B cell (primary cell): ENCODE results near the gene ARHGAP45. TPM values are rescaled to one million over a fixed set of nuclear protein-coding genes. Genes with fewer than 3 reads are reported as not detected.

Experiments
- ATAC-seq: fragments of 200-7000 bp; cut with Tn5 transposase; one replicate; pipeline ENCODE4 v1.10.0; 2021; ENCODE audit warnings: low read depth, mild to moderate bottlenecking, moderate number of reproducible peaks, moderate library complexity
- CTCF ChIA-PET: fragments of 350-600 bp; sonication (Branson Sonifier 250); formaldehyde crosslinking; loops from one replicate; lab custom pipeline; 2021; ENCODE audit warnings: antibody characterized with exemption, inconsistent platforms; lab: Charles Lee
- POLR2A ChIA-PET: fragments of 350-600 bp; sonication (Branson Sonifier 250); formaldehyde crosslinking; loops from one replicate; lab custom pipeline; 2021; ENCODE audit warnings: antibody characterized with exemption; lab: Charles Lee
- DNase-seq: peaks from one replicate; pipeline ENCODE4 v3.0.0; 2013
- H2AFZ ChIP-seq: 2 replicates; pipeline ENCODE4 v1.6.1; 2012; ENCODE audit warnings: mild to moderate bottlenecking, low read depth, low read length; ENCODE audit not compliant: insufficient read depth, poor library complexity, severe bottlenecking
- H3K27ac ChIP-seq, 2 donors: 1 replicate in 1 of 2; 2 replicates in 1 of 2; pipeline ENCODE4 v1.5.1; 2012 to 2013; ENCODE audit warnings: low read length in 2 of 2, mild to moderate bottlenecking in 2 of 2, moderate library complexity in 1 of 2
- H3K27me3 ChIP-seq, 4 experiments: fragments of 200-600 bp in 1 of 4; sonication (generic) in 1 of 4; replicated peaks in 1 of 4; 1 replicate in 2 of 4; 2 replicates in 2 of 4; pipeline versions ENCODE4 v1.6.1 to v1.7.0; 2013 to 2016; ENCODE audit warnings: low read length in 3 of 4, mild to moderate bottlenecking in 2 of 4, mixed read lengths in 1 of 4, moderate library complexity in 1 of 4; ENCODE audit not compliant: insufficient read depth in 4 of 4, control insufficient read depth in 3 of 4; ENCODE audit errors: control extremely low read depth in 1 of 4
- H3K36me3 ChIP-seq, 2 experiments: replicated peaks in 1 of 2; 1 replicate in 1 of 2; 2 replicates in 1 of 2; pipeline versions ENCODE4 v1.6.1 to v1.7.1; 2013; ENCODE audit warnings: low read length in 1 of 2; ENCODE audit not compliant: insufficient read depth in 2 of 2, control insufficient read depth in 1 of 2; ENCODE audit errors: control extremely low read depth in 1 of 2, extremely low read depth in 1 of 2
- H3K4me1 ChIP-seq, 2 donors: fragments of 200-600 bp in 1 of 2; sonication (generic) in 1 of 2; 1 replicate in 1 of 2; 2 replicates in 1 of 2; pipeline versions ENCODE4 v1.5.1 to v1.6.1; 2013 to 2017; ENCODE audit warnings: low read length in 2 of 2; ENCODE audit not compliant: control insufficient read depth in 2 of 2, insufficient read depth in 2 of 2
- H3K4me2 ChIP-seq: replicated peaks from 2 replicates; pipeline ENCODE3; 2012; ENCODE audit warnings: mild to moderate bottlenecking, low read depth, low read length; ENCODE audit not compliant: poor library complexity, severe bottlenecking
- H3K4me3 ChIP-seq, 5 experiments: fragments of 200-600 bp in 1 of 5; sonication (generic) in 1 of 5; 1 replicate in 3 of 5; 2 replicates in 2 of 5; pipeline versions ENCODE4 v1.5.1 to v1.7.0; 2011 to 2016; ENCODE audit warnings: low read length in 4 of 5, mild to moderate bottlenecking in 4 of 5, low read depth in 2 of 5, control low read depth in 1 of 5, moderate library complexity in 1 of 5; ENCODE audit not compliant: insufficient read depth in 1 of 5; ENCODE audit errors: control extremely low read depth in 1 of 5, extremely low read depth in 1 of 5
- H3K79me2 ChIP-seq: fragments of 200-600 bp; sonication (generic); one replicate; pipeline ENCODE4 v1.6.0; 2016; ENCODE audit warnings: low read length; ENCODE audit not compliant: control insufficient read depth, insufficient read depth
- H3K9ac ChIP-seq: fragments of 200-600 bp; sonication (generic); 2 replicates; pipeline ENCODE4 v1.6.1; 2017; ENCODE audit warnings: mild to moderate bottlenecking, low read length, moderate library complexity
- H3K9me3 ChIP-seq, 3 donors: one replicate each; pipeline versions ENCODE4 v1.6.1 to v1.7.1; 2013; ENCODE audit warnings: low read length in 2 of 3; ENCODE audit not compliant: control insufficient read depth in 2 of 3, insufficient read depth in 1 of 3; ENCODE audit errors: control extremely low read depth in 1 of 3
- H4K20me1 ChIP-seq: 2 replicates; pipeline ENCODE4 v1.6.0; 2012; ENCODE audit warnings: mild to moderate bottlenecking, low read length; ENCODE audit not compliant: insufficient read depth, control insufficient read depth, poor library complexity, severe bottlenecking
- H3K27ac Mint-ChIP-seq: one replicate; pipeline ENCODE4 v1.8.0; 2021; ENCODE audit warnings: mixed read lengths
- H3K27me3 Mint-ChIP-seq: one replicate; pipeline ENCODE4 v1.8.0; 2021; ENCODE audit warnings: mixed read lengths
- H3K4me1 Mint-ChIP-seq: one replicate; pipeline ENCODE4 v1.8.0; 2021; ENCODE audit warnings: mixed read lengths
- H3K4me3 Mint-ChIP-seq: one replicate; pipeline ENCODE4 v1.8.0; 2021; ENCODE audit warnings: mixed read lengths
- H3K9me3 Mint-ChIP-seq: one replicate; pipeline ENCODE4 v1.8.0; 2022; ENCODE audit warnings: mixed read lengths; ENCODE audit not compliant: insufficient read depth
- CTCF ChIP-seq: fragments of 200-600 bp; IDR thresholded peaks from one replicate; pipeline ENCODE4 v1.8.0; 2022; ENCODE audit warnings: antibody characterized with exemption, mild to moderate bottlenecking
- EZH2 ChIP-seq: IDR thresholded peaks from 2 replicates; pipeline ENCODE4 v1.6.1; 2012; ENCODE audit warnings: borderline replicate concordance, low read depth, mild to moderate bottlenecking, moderate library complexity, low read length; ENCODE audit not compliant: insufficient read depth, poor library complexity, severe bottlenecking
- WGBS: methylation state at CpG from one replicate; pipeline ENCODE4 v1.1.5; 2013; ENCODE audit warnings: missing lambda C conversion rate; ENCODE audit not compliant: insufficient coverage; 5-methylcytosine and 5-hydroxymethylcytosine counted together
- intact Hi-C: fragments of 100-400 bp; cut with micrococcal nuclease; formaldehyde crosslinking; loops from one replicate; pipeline ENCODE4 v1.10.0; 2022
- polyA plus RNA-seq: library from polyadenylated mRNA; depleted of rRNA; stranded (reverse); fragments of >200 nt; gene quantifications from 2 replicates; pipeline ENCODE4 v1.2.3, GENCODE V29; 2012
- total RNA-seq, 2 donors: library from RNA; stranded (reverse); fragments of 120-200 nt in 1 of 2; gene quantifications; 1 replicate in 1 of 2; 2 replicates in 1 of 2; pipeline versions ENCODE4 v1.2.3 to v1.2.4, GENCODE V29; 2013 to 2022

The ARHGAP45 gene
- total and polyA plus RNA-seq, 2 donors (not counting 1 experiment from before 2014, with no cell fraction given) = 488 to 490 TPM

- Mint-ChIP-seq H3K9me3 (no peaks in the 10 kb centered on the region), H3K4me1 (peaks cover 10% of the 10 kb centered on the region), H3K27ac (no peak overlapping the region), H3K27me3 (no peaks in the 10 kb centered on the region), H3K4me3 (no peak overlapping the region)
- Histone ChIP-seq H3K9ac (no peak overlapping the region), H3K27ac (no peak overlapping the region), H3K27me3 (no peaks in the 10 kb centered on the region), H3K4me1 (peaks cover 6 to 23% of the 10 kb centered on the region in 2 donors), H3K4me3 (no peak overlapping the region), H3K36me3 (peaks cover 0 to 48% of the 10 kb centered on the region in 2 experiments), H2AFZ (no peak overlapping the region), H3K9me3 (no peaks in the 10 kb centered on the region), H4K20me1 (peaks cover 42% of the 10 kb centered on the region), H3K79me2 (peaks cover 15% of the 10 kb centered on the region), H3K4me2 (no peak overlapping the region)
- peak; percentile 42 for DNase-seq
- intact Hi-C loops = loop anchor here (2.0 to 5.0 kb wide), 2 partner anchors 21 to 81 kb away; no protein-coding TSS in a partner anchor
- TF ChIP-seq EZH2 (no peak), CTCF (no peak)
- 97% methylated on average over 14 of the region's 18 CpGs for WGBS
- ChIA-PET POLR2A (interaction anchor here (0.6 to 1.1 kb wide), 5 partner anchors 10 to 979 kb away, joined by 3 to 7 read pairs (median 5); no protein-coding TSS in a partner anchor), CTCF (interaction anchor here (0.8 to 3.9 kb wide), 6 partner anchors 10 to 158 kb away, joined by 4 to 62 read pairs (median 10); partner anchors contain the start of genes ATP5F1D, CBARP and CIRBP)
- ATAC-seq = no peak
Measured at GRCh38 chr19:1111641-1112267, 44.8 kb downstream of the ARHGAP45 start.
